COLO829 (cell line): ENCODE measurements around the gene SLC25A42.
"Not testable (repeated sequence)": the region's sequence is repeated elsewhere in the genome, so short reads cannot be mapped to it uniquely, and the experiment has no call there.

Source experiments
- DNase-seq: peaks from one replicate; pipeline ENCODE4 v3.0.0; 2012; ENCODE audit warnings: low spot score

Gene SLC25A42, protein sequence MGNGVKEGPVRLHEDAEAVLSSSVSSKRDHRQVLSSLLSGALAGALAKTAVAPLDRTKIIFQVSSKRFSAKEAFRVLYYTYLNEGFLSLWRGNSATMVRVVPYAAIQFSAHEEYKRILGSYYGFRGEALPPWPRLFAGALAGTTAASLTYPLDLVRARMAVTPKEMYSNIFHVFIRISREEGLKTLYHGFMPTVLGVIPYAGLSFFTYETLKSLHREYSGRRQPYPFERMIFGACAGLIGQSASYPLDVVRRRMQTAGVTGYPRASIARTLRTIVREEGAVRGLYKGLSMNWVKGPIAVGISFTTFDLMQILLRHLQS

DNA sequence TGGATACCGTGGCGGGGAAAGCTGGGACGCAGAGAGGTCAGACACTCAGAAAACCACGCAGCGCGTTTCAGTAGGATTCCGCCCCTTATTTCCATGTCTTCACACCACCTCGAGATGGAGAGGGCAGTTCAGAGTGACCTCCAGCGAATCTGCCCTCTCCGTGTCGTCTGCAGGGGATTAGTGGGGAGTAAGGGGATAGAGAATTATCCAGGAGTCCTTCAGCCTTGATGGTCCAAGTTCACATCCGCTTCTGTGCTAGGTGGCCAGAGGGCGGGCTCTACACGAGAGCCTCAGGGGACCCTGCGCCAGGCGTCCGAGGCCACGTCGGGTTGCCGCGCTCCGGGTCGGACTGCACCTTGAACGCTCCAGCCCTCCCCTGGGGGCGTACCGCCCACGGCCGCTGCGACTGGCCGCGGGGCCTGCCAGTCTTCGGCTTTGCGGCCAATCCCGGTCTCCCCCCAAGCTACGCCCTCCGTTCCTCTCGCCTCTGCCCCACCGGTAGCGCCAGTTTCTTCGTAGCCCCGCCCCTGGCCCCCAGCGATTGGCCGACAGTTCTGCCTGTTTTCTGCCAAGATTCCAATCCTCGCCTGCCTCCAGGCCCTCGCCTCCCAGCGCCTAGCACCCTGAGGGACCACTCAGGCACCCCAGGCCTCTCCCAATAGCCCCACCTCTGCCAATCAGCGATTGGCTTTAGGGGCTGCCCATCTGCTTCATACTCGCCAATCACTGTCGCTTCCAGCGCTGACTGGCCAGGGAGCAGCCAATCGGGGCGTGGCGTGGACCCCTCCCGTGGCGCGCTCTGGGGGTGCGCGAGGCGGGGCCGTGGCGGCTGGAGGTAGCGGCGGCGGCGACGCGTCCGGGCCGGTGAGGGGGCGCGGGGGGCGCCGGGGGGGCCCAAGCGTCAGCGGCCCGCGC is at the start of gene SLC25A42:
Gene SLC25A42, plus strand, starts transcription at position 812 of the 915 bp plus-strand sequence. CDS start 32,131 bp downstream, outside the sequence.
- peak; percentile 97 for DNase-seq

DNA sequence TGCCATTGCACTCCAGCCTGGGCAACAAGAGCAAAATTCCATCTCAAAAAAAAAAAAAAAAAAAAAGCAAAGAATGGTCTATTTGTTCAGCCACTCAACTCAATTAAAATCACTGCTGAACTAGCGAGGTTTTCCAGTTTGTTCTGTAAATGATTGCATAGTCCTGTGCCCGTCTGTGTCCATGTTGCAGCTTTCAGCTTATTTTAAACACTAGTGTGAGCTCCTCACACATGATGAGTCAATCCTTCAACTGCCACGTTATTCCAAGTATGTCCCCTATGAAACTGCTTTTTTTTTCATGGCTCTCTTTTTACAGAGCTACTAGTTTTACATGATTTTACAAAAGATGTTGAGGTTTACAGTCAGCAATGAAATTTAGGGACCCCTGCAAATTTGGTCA is 42.7 kb upstream of the SLC25A42 start:
- DNase-seq = peak; percentile 78

DNA sequence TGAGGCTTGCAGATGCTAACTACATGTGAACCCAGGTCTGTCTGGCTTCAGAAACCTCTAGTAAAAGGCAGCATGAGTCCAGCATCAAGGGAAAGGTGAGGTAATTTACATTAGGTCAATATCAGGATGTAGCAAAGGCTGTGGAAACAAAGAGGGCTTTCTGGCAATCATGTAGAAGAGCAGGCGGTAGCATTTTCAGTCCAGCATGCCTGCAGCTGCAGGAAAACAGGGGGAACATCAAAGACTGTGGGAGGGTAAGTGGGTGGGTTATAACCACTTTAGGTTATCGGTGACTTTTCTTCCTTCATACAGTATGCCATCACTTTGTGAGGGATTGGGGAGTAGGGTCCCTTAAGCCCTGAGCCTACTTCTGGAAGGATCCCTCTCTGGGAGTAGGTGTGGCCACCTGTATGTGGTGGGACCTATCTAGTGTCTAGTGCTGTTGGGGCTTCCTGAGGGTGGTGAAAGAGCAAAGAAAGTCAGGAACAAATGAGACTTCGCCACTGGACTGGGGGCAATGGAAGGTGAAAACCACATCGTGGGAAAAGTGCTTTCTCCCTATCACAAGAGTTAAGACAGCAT is 41.3 kb upstream of the SLC25A42 start:
- no peak for DNase-seq

DNA sequence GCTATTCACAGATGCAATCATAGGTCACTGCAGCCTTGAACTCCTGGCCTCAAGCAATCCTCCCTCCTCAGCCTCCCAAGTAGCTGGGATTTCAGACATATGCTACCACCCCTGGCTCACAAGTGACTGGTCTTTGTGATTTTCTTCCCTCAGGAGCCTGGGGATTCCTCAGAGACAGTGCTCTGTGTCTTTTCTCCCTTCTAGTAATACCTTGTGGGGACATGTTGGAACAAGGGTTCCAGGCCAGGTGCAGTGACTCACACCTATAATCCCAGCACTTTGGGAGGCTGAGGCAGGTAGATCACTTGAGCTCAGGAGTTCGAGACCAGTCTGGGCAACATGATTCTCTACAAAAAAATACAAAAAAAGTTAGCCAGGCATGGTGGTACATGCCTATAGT is 40.4 kb upstream of the SLC25A42 start:
- not testable (repeated sequence) for DNase-seq

DNA sequence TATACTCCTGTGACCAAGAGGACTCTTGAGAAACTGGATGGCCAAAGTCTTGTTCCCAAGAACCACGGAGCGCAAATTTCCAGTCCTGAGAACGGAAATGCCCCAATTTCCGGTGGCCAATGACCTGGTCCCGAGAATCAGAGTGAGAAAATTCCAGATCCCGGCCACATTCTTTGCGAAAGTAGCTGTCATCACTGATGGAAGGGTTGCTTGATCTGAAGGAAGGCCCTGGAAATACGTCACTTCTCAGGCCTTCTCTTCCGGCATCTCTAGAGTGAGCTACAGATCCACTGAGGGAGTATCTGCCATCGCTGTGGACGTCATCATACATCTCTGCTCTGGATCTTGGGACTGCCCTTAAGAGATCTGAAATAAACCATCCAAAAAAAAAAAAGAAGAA is 37.9 kb upstream of the SLC25A42 start:
- DNase-seq = no peak

DNA sequence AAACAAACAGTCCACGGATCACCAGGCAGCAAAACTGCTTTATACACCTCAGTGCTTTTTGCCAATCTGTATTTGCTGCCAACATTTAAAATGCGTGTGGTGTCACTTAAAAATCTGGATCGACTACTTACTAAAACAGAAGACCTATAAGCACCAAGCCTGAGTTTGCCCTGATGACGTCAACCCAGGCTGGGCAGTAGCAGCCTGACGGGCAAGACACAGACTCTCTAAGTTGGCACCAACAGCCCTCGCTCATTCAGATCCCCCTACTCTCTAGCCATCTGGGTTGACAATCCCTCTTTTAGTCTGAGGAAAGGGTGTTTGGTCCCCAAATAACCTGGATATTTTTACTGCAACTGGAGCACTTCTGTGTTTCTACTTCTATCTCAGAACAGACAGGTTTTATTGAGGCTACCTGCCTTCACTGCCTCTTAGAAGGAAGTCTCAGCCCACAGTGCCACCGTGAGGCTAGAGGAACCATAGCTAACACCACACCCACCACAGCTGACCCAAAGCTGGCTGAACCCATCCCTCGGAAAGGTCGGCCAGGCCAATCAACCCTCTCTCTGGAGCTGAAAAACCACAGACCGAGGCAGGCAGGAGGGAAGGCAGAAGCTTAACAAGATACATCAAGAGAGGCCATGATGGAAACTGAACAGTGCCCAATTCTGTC is 37.4 kb upstream of the SLC25A42 start:
- DNase-seq = no peak

DNA sequence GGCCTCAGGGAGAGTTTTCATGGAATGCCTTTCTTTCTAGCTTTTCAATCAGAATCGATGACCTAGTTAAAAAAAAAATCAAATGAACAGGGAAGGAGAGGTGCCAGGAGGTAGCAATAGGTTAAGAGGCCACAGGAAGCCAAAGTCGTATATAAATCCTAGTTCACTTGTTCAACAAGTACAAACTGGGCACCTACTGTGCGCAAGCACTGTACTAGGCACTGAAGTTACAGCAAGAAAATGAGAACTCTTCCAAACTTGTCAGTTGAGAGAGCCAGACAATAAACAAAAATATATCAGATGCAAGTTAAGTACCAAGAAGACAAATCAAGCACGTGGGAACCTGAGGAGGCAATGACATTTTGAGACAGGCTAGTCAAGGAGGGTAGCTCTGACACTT is 36.6 kb upstream of the SLC25A42 start:
- DNase-seq = no peak

DNA sequence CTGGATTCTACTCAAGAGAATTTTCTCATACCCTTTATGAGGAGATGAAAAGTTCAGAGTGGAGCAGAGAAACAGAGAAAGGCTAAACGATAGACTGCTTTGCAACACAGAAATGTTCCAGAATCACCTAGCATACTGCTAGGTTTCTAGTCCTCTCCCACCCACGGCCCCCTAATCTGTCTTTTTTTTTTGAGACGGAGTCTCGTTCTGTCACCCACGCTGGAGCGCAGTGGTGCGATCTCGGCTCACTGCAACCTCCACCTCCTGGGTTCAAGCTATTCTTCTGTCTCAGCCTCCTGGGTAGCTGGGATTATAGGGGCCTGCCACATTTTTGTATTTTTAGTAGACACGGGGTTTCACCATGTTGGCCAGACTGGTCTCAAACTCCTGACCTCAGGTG is 35.3 kb upstream of the SLC25A42 start:
- DNase-seq = no peak

DNA sequence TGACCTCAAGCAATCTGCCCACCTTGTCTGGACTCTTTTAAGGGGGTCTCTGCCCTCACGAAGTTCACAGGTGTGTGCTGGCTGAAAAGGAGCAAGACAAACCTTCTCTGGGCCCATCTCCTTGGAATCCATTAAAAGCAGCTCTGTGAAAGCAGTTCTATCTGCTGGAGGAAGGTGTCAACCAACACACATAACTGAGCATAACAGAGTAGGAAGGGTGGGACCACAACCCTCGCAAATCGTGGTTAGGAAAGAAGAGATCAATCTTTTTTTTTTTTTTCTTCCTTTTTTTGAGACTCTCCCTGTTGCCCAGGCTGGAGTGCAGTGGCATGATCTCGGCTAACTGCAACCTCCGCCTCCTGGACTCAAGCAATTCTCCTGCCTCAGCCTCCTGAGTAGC is 31.9 kb upstream of the SLC25A42 start:
- no peak for DNase-seq

DNA sequence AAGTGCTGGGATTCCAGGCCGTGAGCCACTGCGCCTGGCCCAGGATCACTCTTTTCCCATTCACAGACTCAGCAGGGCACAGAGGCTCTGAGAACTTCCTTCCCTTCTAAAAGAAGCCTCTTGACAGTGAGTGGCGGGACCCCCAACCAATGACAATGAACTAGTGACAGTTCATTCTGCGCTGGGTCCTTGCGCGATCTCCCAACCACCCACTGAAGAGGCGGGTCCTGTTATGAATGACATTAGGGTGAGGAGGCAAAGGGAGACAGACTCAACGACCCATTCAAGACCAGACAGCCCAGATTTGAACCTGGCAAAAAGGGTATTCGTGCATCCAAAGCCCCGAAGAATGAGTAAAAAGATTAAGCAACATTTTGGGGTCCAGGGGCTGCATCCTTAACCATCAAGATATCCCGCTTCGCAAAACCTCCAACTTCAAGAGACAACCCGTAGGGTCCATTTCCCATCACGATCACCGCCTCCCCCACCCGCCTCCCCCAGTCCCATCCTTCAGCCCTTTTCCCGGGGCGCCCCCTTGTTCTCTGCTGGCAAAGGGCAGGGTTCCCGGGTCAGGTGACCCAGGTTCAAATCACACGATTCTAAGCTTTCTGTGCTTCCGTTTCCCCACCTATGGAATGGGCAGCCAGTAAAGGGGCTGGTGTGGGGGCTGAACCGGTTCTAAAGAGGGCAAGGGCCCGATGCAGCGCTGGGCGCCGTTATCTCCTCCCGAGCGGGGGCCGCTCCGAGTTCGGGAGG is 31.2 kb upstream of the SLC25A42 start:
- peak; percentile 83 for DNase-seq

DNA sequence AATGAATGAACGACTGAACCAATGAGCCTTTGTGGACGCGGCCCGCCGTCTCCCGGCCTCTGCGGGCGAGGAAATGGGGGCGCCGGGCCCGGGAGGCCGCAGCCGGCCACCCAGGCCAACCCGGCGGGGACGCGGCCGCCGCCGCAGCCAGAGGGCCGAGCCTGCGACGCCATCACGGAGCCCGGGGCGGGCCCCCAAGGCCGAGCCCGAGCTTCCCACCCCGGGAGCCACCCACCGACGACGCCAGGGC is 30.7 kb upstream of the SLC25A42 start:
- DNase-seq = no peak

DNA sequence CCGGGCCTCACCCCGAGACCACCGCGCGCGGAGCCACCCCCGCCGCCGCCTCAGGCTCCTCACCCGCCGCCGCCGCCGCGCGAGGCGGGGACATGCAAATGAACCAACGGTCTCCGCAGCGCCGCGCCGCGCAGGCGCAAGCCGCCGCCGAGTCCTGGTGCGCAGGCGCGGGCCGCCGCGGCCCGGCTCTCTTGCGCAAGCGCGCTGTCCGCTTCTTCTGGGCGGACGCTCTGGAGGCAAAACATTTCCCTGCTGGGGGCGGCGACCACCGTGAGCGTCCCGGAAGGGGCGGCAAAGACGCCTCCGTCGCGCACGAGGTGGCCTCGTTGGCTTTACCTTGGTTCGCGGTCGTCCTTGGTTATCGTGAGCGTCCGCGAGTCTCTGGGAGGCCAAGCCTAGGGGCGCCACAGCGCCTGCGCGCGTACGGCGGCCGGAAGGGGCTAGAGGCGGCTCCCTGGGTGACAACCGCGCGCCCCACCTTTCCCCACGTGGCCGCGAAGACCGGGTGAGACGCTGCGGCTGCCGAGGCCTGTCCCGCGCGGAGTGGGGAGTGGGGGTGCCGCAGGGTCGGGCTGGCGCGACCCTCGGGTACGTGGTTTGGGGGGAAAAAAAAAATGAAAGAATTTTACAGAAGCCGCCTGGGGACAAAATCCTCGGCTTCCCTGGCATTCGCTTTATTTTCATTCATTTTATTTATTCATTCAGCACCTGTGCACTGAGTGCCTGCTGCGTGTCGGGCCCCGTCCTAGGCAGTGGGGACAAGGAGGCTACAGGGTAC is 30.2 kb upstream of the SLC25A42 start, which contains the start of the genes ARMC6 and SUGP2:
Gene ARMC6, plus strand, starts transcription at position 178 of the 778 bp plus-strand sequence. CDS start 607 bp downstream, outside the sequence.
Gene SUGP2, minus strand, starts transcription at position 92 of the 778 bp plus-strand sequence. CDS start 2,446 bp downstream, outside the sequence.
- DNase-seq = peak; percentile 99

DNA sequence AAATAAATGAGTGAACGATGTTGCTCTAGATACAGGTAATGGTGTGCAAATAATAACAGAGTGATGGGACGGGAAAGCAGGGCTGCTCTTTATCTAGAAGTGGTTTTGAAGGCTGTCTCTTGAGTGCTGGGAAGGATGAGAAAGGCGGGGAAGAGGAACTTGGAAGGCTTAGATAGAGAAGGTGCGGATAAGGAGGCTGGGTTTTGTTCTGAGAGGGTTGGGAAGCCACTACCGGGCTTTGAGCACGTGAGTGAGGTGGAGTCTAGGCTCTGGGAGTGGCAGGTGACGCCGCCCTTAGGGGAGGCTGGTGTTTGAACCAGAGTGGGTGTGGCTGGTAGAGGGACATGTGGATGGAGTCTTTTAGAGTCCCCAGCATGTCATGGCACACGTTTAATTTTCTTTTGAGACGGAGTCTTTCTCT is 29.6 kb upstream of the SLC25A42 start:
- DNase-seq = peak; percentile 89

DNA sequence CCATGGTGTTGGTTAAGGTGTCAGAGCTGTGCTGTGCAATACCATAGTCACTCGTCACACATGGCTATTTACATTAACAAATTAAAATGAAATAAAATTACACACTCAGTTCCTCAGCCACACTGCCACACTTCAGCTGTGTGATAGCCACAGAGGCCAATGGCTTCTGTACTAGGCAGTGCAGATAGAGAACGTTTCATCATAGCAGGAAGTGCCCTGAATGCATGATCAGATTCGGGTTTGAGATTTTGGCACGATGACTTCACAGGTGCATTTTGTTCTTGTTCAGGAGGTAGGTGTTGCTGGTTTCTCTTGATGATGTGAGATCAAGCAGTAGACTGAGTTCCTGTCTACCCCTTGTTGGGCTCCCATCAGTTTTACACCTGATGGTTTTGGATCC is 23.9 kb upstream of the SLC25A42 start:
- no peak for DNase-seq

DNA sequence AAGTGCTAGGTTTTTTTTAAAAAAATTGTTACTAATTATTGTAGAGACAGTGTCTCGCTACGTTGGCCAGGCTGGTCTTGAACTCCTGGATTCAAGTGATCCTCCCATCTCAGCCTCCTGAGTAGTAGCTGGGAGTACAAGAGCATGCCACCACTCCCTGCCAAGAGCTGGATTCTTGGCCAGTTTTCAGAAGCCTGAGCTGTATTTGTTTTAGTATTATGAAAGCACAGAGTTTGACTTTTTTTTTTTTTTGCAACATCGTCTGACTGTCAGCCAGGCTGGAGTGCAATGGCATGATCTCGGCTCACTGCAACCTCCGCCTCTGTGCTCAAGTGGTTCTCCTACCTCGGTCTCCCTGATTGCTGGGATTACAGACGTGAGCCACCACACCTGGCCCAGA is 23.4 kb upstream of the SLC25A42 start:
- no peak for DNase-seq

DNA sequence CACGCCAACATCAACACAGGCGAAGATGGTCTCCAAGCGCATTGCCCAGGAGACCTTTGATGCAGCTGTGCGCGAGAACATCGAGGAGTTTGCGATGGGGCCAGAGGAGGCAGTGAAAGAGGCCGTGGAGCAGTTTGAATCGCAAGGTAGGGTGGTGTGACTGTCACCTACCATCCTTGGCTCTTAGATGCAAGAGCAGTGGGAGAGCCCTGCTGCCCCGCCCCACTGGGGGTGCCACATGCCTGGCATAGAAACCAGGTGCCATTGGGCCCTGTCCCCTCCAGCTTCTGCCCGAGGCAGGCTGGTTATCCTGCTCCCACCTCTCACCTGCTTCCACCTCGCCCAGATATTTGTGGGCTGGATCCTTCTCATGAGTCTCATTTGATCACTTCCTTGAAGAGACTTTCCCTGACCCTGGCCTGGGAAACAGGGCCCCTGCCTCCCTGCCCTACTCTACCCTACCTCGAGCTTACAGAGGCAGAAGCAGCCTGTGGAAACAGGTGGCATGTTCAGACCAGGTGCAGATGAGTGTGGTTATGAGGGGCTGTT is 21.0 kb upstream of the SLC25A42 start:
- no peak for DNase-seq

DNA sequence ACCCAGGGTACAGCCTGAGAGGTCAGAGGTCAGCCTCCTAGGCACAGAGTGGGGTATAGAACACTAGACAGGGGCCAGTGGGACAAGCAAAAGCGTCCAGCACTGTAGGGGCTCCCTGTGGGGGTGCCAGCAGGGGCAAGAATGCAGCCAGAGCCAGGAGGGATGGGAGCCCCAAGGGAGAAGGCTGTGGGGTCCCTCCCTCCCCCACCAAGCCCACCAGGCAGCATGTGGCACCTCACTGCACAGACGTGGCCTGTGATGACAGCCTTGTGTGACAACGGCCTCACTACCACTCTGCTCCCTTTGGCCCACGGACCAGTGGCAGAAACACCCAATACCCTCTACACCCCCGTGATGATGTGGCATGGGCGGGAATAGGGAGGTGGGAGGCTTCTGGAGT is 20.3 kb upstream of the SLC25A42 start:
- no peak for DNase-seq

DNA sequence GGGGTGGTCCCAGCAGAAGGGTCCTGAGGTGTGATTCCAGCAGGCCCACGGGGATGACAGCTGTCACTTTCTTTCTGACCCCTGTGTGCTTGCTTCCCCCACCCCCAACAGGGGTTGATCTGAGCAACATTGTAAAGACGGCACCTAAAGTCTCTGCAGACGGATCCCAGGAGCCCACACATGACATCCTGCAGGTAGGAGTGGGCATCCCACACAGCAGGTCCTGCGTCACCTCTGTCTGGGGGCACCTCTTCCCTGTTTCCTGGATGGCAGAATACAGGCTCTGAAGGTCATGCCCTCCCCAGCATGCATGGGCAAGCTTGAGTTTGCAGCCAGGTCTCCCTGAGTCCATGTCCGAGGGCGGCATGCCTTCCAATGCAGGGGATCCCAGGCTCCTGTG is 19.9 kb upstream of the SLC25A42 start:
- no peak for DNase-seq

DNA sequence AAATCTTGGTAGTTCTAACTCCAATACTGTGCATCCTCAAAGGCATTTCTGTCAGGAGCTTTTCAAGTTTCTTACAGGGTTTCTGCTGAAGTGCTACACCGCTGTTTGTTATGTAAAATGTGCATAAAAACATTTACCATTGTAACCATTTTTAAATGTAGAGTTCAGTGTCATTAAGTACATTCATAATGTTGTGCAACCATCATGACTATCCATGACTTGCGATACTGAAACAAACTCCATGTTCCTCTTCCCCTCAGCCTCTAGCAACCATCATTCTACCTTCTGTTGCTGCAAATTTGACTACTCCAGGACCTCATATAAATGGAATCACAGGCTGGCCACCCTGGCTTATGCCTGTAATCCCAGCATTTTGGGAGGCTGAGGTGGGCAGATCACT is 14.4 kb upstream of the SLC25A42 start:
- no peak for DNase-seq

DNA sequence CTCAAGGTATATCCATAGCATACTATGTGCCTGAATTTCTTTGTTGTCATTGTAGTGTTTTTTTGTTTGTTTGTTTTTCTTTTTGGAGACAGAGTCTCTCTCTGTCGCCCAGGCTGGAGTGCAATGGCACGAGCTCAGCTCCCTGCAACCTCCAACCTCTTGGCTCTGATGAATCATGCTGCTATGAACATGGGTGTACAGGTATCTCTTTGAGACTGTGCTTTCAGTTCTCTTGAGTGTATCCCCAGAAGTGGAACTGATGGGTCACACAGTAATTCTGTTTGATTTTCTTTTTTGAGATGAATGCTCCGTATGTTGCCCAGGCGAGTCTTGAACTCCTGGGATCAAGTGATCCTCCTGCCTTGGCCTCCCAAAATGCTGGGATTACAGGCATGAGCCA is 13.7 kb upstream of the SLC25A42 start:
- DNase-seq = no peak
